ENCODE results near the gene HHLA2. TPM values are rescaled to one million over a fixed set of nuclear protein-coding genes. Genes with fewer than 3 reads are reported as not detected.

Gene HHLA2
- total RNA-seq, 5 donors from 2014 or later (not counting 1 experiment from before 2014, with no cell fraction given), result 0.28 to 1.5 (median 0.35) TPM

- Mint-ChIP-seq H3K36me3 (no peaks in the 10 kb centered on the region), H3K9me3 (no peaks in the 10 kb centered on the region), H3K4me3 (no peak overlapping the region), H3K27ac (no peak overlapping the region), H3K4me1 (peaks cover 0 to 10% (median 5%) of the 10 kb centered on the region in 3 donors), H3K27me3 (peaks cover 0 to 3% of the 10 kb centered on the region in 2 donors)
- CTCF ChIA-PET, result interaction anchor here in 1 of 2 donors (0.6 to 1.2 kb wide), 2 partner anchors 604 to 730 kb away, joined by 3 to 5 read pairs; no protein-coding TSS in a partner anchor
- Histone ChIP-seq H3K9me3 (no peaks in the 10 kb centered on the region), H3K27ac (ENCODE audit: low read length) (no peak overlapping the region), H3K4me3 (ENCODE audit: control insufficient read depth in 1 of 2, extremely low read depth in 1 of 2, low read length in 1 of 2) (no peak overlapping the region), H3K36me3 (ENCODE audit: control insufficient read depth in 2 of 2, extremely low read depth in 1 of 2, insufficient read depth in 1 of 2, low read length in 1 of 2) (no peaks in the 10 kb centered on the region), H3K4me1 (ENCODE audit: control insufficient read depth in 1 of 2, extremely low read depth in 1 of 2, insufficient read depth in 2 of 2, low read length in 2 of 2) (no peaks in the 10 kb centered on the region), H3K27me3 (replicated peaks in 1 of 2; ENCODE audit: control insufficient read depth in 2 of 2, extremely low read depth in 1 of 2, insufficient read depth in 2 of 2, low read length in 1 of 2) (peaks cover 0 to 5% of the 10 kb centered on the region in 2 experiments)
- POLR2A ChIA-PET, result no interaction called here
- WGBS (ENCODE audit: insufficient coverage), result no CpG with 5 or more reads among the region's 3 CpGs
- DNase-seq (no peak), ATAC-seq (replicated peaks in 1 of 4) (no peak)
These were observed 111.5 kb downstream of the HHLA2 start for GRCh38 chr3:108407886-108408285.

GRCh38 chr3:108408883-108409799 is 112.8 kb downstream of the HHLA2 start:
- Histone ChIP-seq H3K27ac (ENCODE audit: low read length) (no peak overlapping the region), H3K4me1 (ENCODE audit: control insufficient read depth in 1 of 2, extremely low read depth in 1 of 2, insufficient read depth in 2 of 2, low read length in 2 of 2) (no peaks in the 10 kb centered on the region), H3K36me3 (ENCODE audit: control insufficient read depth in 2 of 2, extremely low read depth in 1 of 2, insufficient read depth in 1 of 2, low read length in 1 of 2) (no peaks in the 10 kb centered on the region), H3K4me3 (ENCODE audit: control insufficient read depth in 1 of 2, extremely low read depth in 1 of 2, low read length in 1 of 2) (no peak overlapping the region), H3K9me3 (no peaks in the 10 kb centered on the region), H3K27me3 (replicated peaks in 1 of 2; ENCODE audit: control insufficient read depth in 2 of 2, extremely low read depth in 1 of 2, insufficient read depth in 2 of 2, low read length in 1 of 2) (peaks cover 0 to 5% of the 10 kb centered on the region in 2 experiments)
- Mint-ChIP-seq H3K4me3 (no peak overlapping the region), H3K4me1 (peaks cover 0 to 10% (median 5%) of the 10 kb centered on the region in 3 donors), H3K27me3 (peaks cover 0 to 3% of the 10 kb centered on the region in 2 donors), H3K27ac (no peak overlapping the region), H3K36me3 (no peaks in the 10 kb centered on the region), H3K9me3 (no peaks in the 10 kb centered on the region)
- ATAC-seq (replicated peaks in 1 of 4) (no peak), DNase-seq (no peak)
- ChIA-PET POLR2A (no interaction called here), CTCF (interaction anchor here in 1 of 2 donors (1.0 to 1.1 kb wide), 2 partner anchors 256 to 749 kb away, joined by 3 to 4 read pairs; no protein-coding TSS in a partner anchor)
- WGBS (ENCODE audit: insufficient coverage), result 84% methylated on average over 5 of the region's 7 CpGs

- ATAC-seq (replicated peaks in 1 of 4) (no peak), DNase-seq (no peak)
- POLR2A ChIA-PET, result no interaction called here
- no peaks in the 10 kb centered on the region for H3K9me3 ChIP-seq
- CTCF ChIA-PET, result interaction anchor here in 1 of 2 donors (0.6 to 1.0 kb wide), 2 partner anchors 257 to 361 kb away, joined by 3 read pairs; no protein-coding TSS in a partner anchor
- no peaks in the 10 kb centered on the region for H3K36me3 ChIP-seq (ENCODE audit: control insufficient read depth in 2 of 2, extremely low read depth in 1 of 2, insufficient read depth in 1 of 2, low read length in 1 of 2)
- H3K27me3 ChIP-seq (replicated peaks in 1 of 2; ENCODE audit: control insufficient read depth in 2 of 2, extremely low read depth in 1 of 2, insufficient read depth in 2 of 2, low read length in 1 of 2), result peaks cover 0 to 5% of the 10 kb centered on the region in 2 experiments
- H3K27ac Mint-ChIP-seq, result no peak overlapping the region
- H3K4me3 Mint-ChIP-seq, result no peak overlapping the region
- peaks cover 0 to 3% of the 10 kb centered on the region in 2 donors for H3K27me3 Mint-ChIP-seq
- no peaks in the 10 kb centered on the region for H3K4me1 ChIP-seq (ENCODE audit: control insufficient read depth in 1 of 2, extremely low read depth in 1 of 2, insufficient read depth in 2 of 2, low read length in 2 of 2)
- no peak overlapping the region for H3K27ac ChIP-seq (ENCODE audit: low read length)
- peaks cover 0 to 10% (median 5%) of the 10 kb centered on the region in 3 donors for H3K4me1 Mint-ChIP-seq
- WGBS (ENCODE audit: insufficient coverage), result 80% methylated on average over 1 of the region's 4 CpGs
- no peaks in the 10 kb centered on the region for H3K9me3 Mint-ChIP-seq
- no peaks in the 10 kb centered on the region for H3K36me3 Mint-ChIP-seq
- H3K4me3 ChIP-seq (ENCODE audit: control insufficient read depth in 1 of 2, extremely low read depth in 1 of 2, low read length in 1 of 2), result no peak overlapping the region
These were observed 113.4 kb downstream of the HHLA2 start for GRCh38 chr3:108409800-108410178.

- WGBS (ENCODE audit: insufficient coverage), result 83% methylated on average over 10 of the region's 11 CpGs
- DNase-seq (no peak), ATAC-seq (replicated peaks in 1 of 4) (no peak)
- H3K9me3 Mint-ChIP-seq, result no peaks in the 10 kb centered on the region
- H3K36me3 Mint-ChIP-seq, result no peaks in the 10 kb centered on the region
- Histone ChIP-seq H3K36me3 (ENCODE audit: control insufficient read depth in 2 of 2, extremely low read depth in 1 of 2, insufficient read depth in 1 of 2, low read length in 1 of 2) (no peaks in the 10 kb centered on the region), H3K27me3 (replicated peaks in 1 of 2; ENCODE audit: control insufficient read depth in 2 of 2, extremely low read depth in 1 of 2, insufficient read depth in 2 of 2, low read length in 1 of 2) (peaks cover 0 to 5% of the 10 kb centered on the region in 2 experiments), H3K4me3 (ENCODE audit: control insufficient read depth in 1 of 2, extremely low read depth in 1 of 2, low read length in 1 of 2) (no peak overlapping the region), H3K9me3 (no peaks in the 10 kb centered on the region), H3K27ac (ENCODE audit: low read length) (no peak overlapping the region), H3K4me1 (ENCODE audit: control insufficient read depth in 1 of 2, extremely low read depth in 1 of 2, insufficient read depth in 2 of 2, low read length in 2 of 2) (no peaks in the 10 kb centered on the region)
- CTCF ChIA-PET, result interaction anchor here in 1 of 2 donors (0.6 to 1.0 kb wide), 3 partner anchors 8 to 361 kb away, joined by 3 to 4 read pairs (median 3); no protein-coding TSS in a partner anchor
- H3K4me3 Mint-ChIP-seq, result no peak overlapping the region
- H3K27ac Mint-ChIP-seq, result no peak overlapping the region
- H3K27me3 Mint-ChIP-seq, result peaks cover 0 to 3% of the 10 kb centered on the region in 2 donors
- peaks cover 0 to 10% (median 5%) of the 10 kb centered on the region in 3 donors for H3K4me1 Mint-ChIP-seq
- POLR2A ChIA-PET, result no interaction called here
These were observed 114.2 kb downstream of the HHLA2 start for GRCh38 chr3:108410531-108410984.

- no CpG with 5 or more reads among the region's 6 CpGs for WGBS (ENCODE audit: insufficient coverage)
- Histone ChIP-seq H3K4me3 (ENCODE audit: control insufficient read depth in 1 of 2, extremely low read depth in 1 of 2, low read length in 1 of 2) (no peak overlapping the region), H3K27ac (ENCODE audit: low read length) (no peak overlapping the region), H3K27me3 (replicated peaks in 1 of 2; ENCODE audit: control insufficient read depth in 2 of 2, extremely low read depth in 1 of 2, insufficient read depth in 2 of 2, low read length in 1 of 2) (peaks cover 0 to 5% of the 10 kb centered on the region in 2 experiments), H3K4me1 (ENCODE audit: control insufficient read depth in 1 of 2, extremely low read depth in 1 of 2, insufficient read depth in 2 of 2, low read length in 2 of 2) (no peaks in the 10 kb centered on the region), H3K9me3 (no peaks in the 10 kb centered on the region), H3K36me3 (ENCODE audit: control insufficient read depth in 2 of 2, extremely low read depth in 1 of 2, insufficient read depth in 1 of 2, low read length in 1 of 2) (no peaks in the 10 kb centered on the region)
- POLR2A ChIA-PET, result no interaction called here
- H3K27me3 Mint-ChIP-seq, result peaks cover 3% of the 10 kb centered on the region in 2 donors
- H3K4me3 Mint-ChIP-seq, result no peak overlapping the region
- peaks cover 0 to 2% (median 0%) of the 10 kb centered on the region in 3 donors for H3K4me1 Mint-ChIP-seq
- no peaks in the 10 kb centered on the region for H3K9me3 Mint-ChIP-seq
- no peak for ATAC-seq (replicated peaks in 1 of 4)
- CTCF ChIA-PET, result no interaction called here
- H3K27ac Mint-ChIP-seq, result no peak overlapping the region
- no peaks in the 10 kb centered on the region for H3K36me3 Mint-ChIP-seq
- DNase-seq, result no peak
These were observed 115.9 kb downstream of the HHLA2 start for GRCh38 chr3:108412121-108412750.

- H3K4me3 Mint-ChIP-seq, result no peak overlapping the region
- H3K27me3 Mint-ChIP-seq, result peaks cover 3 to 6% of the 10 kb centered on the region in 2 donors
- Histone ChIP-seq H3K4me3 (ENCODE audit: control insufficient read depth in 1 of 2, extremely low read depth in 1 of 2, low read length in 1 of 2) (no peak overlapping the region), H3K27me3 (replicated peaks in 1 of 2; ENCODE audit: control insufficient read depth in 2 of 2, extremely low read depth in 1 of 2, insufficient read depth in 2 of 2, low read length in 1 of 2) (peaks cover 0 to 5% of the 10 kb centered on the region in 2 experiments), H3K9me3 (no peaks in the 10 kb centered on the region), H3K36me3 (ENCODE audit: control insufficient read depth in 2 of 2, extremely low read depth in 1 of 2, insufficient read depth in 1 of 2, low read length in 1 of 2) (no peaks in the 10 kb centered on the region), H3K4me1 (ENCODE audit: control insufficient read depth in 1 of 2, extremely low read depth in 1 of 2, insufficient read depth in 2 of 2, low read length in 2 of 2) (no peaks in the 10 kb centered on the region), H3K27ac (ENCODE audit: low read length) (no peak overlapping the region)
- H3K9me3 Mint-ChIP-seq, result no peaks in the 10 kb centered on the region
- POLR2A ChIA-PET, result interaction anchor here in 1 of 2 donors (0.6 kb wide), 1 partner anchor 378 kb away, joined by 3 read pairs; no protein-coding TSS in a partner anchor
- no peaks in the 10 kb centered on the region for H3K36me3 Mint-ChIP-seq
- WGBS (ENCODE audit: insufficient coverage), result 88% methylated on average over 4 of the region's 5 CpGs
- no peak overlapping the region for H3K27ac Mint-ChIP-seq
- CTCF ChIA-PET, result no interaction called here
- ATAC-seq (replicated peaks in 1 of 4) (no peak), DNase-seq (no peak)
- H3K4me1 Mint-ChIP-seq, result no peaks in the 10 kb centered on the region
These were observed 117.7 kb downstream of the HHLA2 start for GRCh38 chr3:108414007-108414406.
